GM21526 (cell line): ENCODE measurements around the gene FAM185A.
"Not testable (repeated sequence)": the region's sequence is repeated elsewhere in the genome, so short reads cannot be mapped to it uniquely, and the experiment has no call there.

Source experiments
- ATAC-seq: cut with Tn5 transposase; IDR thresholded peaks from one replicate; pipeline ENCODE4 v1.9.1; 2021; ENCODE audit warnings: moderate library complexity; ENCODE audit not compliant: unreplicated experiment, low FRiP score

Gene FAM185A

GRCh38 chr7:102776217-102776616 is 27.4 kb downstream of the FAM185A start:
- not testable (repeated sequence) for ATAC-seq

- not testable (repeated sequence) for ATAC-seq
Measured at GRCh38 chr7:102778663-102779062, 29.9 kb downstream of the FAM185A start.

DNA sequence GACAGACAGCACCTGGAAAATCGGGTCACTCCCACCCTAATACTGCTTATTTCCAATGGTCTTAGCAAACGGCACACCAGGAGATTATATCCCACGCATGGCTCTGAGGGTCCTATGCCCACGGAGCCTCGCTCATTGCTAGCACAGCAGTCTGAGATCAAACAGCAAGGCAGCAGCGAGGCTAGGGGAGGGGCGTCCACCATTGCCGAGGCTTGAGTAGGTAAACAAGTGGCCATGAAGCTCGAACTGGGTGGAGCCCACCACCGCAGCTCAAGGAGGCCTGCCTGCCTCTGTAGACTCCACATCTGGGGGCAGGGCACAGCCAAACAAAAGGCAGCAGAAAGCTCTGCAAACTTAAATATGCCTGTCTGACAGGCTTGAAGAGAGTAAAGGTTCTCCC is 32.1 kb downstream of the FAM185A start:
- ATAC-seq, result not testable (repeated sequence)

DNA sequence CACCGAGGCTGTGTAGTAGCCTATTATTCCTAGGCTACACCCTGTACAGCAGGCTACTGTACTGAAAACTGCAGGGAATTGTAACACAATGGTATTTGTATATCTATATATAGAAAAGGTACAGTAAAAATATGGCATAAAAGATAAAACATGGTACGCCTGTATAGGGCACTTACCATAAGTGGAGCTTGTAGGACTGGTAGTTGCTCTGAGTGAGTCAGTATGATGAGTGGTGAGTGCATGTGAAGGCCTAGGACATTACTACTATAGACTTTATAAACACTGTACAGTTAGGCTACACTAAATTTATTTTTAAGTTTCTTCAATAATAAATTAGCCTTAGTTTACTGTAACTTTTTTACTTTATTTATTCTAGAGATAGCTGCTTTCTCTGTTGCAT is 40.0 kb downstream of the FAM185A start:
- not testable (repeated sequence) for ATAC-seq

DNA sequence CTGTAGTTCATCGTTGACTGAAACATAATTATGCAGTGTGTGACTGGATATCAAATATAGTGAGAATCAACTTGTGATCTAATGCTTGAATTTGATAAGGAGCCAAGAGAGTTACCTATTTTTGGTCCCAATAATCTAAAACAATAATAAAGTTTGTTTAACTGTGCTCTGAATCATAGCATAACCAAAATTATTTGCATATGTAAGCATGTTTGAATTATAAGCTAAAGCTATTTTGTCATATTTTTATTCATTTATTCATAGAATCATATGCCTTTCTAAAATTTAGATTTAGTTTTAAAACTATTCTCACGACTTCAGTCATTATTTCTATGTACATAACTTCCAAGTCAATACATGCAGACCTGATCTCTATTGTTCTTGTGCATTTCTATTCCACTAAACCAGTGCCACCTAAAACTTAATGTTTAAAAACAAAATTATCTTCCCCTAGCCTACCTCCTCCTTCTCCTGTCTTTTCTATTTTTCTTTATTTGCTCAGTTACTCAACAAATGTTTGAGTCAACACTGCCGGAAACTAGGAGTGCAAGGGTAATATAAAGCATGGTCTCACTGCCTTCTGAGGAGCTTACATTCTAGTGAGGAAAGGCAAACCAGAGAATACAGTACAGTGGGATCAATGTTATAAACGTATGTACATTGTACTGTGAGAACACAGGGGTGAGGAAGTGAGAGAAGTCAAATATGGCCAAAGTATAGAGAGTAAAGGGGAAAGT is 41.7 kb downstream of the FAM185A start:
- ATAC-seq, result not testable (repeated sequence)

GRCh38 chr7:102791367-102791766 is 42.6 kb downstream of the FAM185A start:
- ATAC-seq, result not testable (repeated sequence)

GRCh38 chr7:102791831-102792230 is 43.0 kb downstream of the FAM185A start:
- ATAC-seq, result not testable (repeated sequence)

DNA sequence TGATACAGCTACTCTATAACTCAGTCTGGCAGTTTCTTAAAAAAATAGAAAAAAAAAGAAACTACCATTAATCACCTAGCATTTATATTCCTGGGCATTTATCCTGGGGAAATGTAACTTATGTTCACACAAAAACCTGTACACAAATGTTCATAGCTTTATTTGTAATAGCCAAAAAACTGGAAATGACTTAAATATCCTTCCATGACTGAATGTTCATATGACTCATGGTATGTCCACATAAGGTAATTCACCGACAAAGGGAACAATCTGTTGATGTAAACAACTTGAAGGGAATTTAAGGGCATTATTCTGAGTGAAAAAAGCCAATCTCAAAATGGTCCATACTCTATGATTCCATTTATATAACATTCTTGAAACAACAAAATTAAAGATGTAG is 45.8 kb downstream of the FAM185A start:
- ATAC-seq, result not testable (repeated sequence)

- ATAC-seq, result not testable (repeated sequence)
Measured at GRCh38 chr7:102795987-102796595, 47.3 kb downstream of the FAM185A start.

- ATAC-seq, result no peak
Measured at GRCh38 chr7:102806613-102807012, 57.8 kb downstream of the FAM185A start.

GRCh38 chr7:102810916-102811315 is 62.1 kb downstream of the FAM185A start:
- no peak for ATAC-seq

DNA sequence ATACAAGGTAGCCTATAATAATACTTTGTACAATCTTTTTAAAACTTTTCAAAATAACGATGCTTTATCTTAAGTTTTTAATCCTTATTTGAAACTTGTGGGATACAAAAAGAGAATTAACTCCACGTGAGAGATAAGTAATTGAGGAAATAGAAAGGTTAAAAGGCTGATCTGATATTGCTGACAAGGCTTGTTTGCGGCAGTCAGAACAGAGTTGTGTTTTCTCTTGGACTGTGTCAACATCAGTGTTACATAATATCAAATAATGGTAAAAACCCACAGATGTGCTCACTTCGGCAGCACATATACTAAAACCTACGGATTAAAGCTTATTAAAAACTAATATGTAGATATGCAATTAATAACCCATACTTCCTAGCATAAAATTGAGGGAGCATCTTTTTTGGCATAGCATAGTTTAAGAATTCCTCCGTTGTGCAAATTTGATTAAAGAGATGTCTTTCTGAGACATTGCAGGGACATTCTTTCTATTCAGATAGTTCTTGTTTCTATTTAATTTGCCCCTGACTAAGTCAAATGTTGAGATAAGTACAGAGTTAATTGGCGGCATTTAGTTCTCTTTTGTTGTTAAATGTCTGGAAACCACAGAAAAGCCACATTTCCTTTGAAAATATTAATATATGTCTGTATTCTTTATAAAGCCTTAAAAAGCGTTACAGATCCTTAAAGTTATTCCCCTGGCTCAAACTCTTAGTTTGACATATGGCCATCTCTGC is 63.3 kb downstream of the FAM185A start:
- ATAC-seq, result no peak

DNA sequence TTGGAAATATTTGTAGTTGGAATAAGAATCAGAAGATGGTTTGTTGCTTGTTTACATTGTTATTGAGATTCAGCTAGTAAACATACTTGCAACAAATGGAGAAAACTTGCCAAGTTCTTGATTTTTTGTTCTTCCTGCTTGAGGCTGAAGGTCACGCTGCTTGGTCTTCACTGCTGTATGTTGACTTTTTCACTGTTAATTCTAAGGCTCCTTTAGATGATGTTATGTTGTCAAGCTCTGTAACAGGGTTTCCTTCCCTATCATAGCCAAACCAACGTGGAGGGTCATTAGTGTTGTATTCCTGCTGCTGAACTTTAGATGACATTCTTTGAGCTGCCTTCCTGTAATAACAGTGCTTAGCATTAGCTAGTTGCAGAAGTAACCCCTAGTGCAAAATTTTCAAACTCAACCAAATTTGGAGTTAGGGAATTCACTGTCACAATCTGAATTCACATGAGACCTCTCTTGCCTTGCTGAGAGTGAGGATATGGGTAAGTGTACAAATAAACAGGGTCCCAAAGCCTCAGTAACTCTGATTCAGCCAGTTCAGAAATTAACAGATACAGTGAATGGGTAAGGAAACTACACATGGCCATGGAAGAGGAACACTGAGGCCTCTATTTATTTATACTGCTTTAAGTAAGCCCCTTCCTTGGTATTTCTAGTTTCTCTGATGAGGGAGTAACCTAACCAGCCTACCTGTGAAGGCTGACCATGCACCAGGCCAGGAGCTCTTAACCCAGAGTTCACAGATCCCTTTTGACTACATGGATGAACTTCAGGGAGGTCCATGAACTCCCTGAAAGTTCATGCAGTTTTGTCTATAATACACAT is 64.6 kb downstream of the FAM185A start:
- ATAC-seq, result no peak

GRCh38 chr7:102814025-102814471 is 65.2 kb downstream of the FAM185A start:
- ATAC-seq, result no peak

DNA sequence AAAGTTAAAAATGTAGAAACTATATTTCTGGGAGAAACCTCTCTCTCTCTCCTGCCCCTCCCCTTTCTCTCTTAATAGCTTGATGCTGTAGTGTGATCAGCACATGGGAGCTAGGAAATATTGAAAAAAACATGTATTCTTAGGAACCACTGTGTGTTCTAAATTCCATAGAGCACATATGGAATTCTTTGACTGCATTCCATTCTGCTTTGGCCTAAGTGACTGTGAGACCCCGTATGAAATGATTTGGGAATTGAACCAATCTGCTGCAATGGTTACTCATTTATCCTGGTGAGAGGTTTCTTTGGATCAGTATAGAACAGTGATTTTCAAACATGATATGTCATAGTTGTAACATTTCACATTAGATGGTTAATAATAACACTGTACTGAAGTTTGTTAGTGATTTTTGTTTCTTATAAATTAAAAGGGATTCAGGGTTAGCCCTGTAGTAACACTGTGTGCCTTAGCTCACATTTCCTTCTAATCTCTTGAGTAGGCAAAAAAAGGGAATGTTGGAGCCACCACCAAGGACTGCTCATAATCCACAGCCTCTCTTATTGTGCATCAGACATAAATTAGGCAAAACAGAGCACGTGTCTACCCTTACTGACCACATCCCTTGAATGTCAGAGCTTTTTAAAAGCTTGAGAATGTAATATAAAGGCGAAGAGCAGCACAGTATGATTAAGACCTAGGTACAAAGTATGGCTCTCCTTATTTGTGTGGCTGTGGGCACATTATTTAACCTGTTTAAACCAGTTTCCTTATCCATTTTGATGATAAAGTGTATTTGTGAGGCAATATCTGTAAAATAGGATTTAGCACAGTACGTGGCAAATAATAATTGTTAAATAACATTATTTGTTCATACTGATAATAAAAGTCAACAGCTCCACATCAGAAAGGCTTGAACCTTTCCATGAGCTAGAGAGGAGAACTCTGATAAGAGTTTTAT is 69.1 kb downstream of the FAM185A start:
- ATAC-seq, result no peak

DNA sequence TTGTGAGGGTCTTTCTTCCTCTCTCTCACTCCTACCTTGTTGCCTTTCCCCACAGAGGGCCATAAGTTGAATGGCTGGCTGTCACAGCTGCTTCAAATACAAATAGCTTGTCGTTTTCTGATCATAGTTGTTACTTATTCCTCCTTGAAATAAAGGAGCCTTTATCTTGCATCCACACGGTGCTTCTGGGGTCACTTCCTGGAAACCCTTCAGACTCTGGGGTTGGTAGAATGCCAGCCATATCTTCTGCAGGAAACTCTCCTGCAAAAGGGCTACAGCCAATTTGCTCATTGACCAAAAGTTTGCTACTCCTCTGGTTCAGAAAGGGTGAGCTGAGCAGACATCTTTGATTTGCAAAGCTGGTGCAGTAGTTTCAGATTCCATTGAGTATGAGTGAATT is 70.4 kb downstream of the FAM185A start:
- ATAC-seq, result no peak

DNA sequence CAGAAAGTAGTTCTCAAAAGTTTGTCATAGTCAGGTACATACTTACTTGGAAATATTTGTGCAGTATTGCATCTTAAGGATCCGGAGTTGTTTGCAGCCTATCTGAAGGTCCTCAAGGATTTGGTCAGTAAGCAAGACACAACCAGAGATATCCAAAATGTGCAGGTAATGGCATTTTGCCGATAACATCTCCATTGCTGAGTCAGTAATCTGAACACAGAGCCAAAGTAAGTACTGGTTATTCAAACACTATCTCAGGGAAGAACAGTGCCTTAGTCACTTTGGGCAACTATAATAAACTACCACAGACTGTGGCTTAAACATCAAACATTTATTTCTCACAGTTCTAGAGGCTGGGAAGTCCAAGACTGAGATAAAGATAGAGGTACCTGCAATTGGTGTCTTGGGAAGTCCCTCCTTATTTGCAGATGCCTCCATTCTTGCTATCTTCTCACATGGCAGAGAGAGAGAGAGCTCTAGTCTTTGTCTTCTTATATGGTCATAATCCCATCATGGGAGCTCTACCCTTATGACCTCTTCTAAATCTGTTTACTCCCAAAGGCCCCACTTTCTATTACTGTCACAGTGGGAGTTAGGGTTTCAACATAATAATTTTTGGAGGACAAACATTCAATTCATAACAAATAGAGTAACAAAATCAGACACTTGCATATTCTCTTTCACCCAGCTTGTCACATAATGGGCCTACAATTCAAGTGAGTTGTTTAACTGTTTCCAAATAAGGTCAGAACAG is 73.4 kb downstream of the FAM185A start:
- no peak for ATAC-seq

GRCh38 chr7:102823390-102824119 is 74.8 kb downstream of the FAM185A start:
- no peak for ATAC-seq
